22Rv1 (cell line): Measurements from ENCODE around the gene TOR4A.

Source experiments
- ZFX ChIP-seq: fragments of 450-650 bp; IDR thresholded peaks from 2 replicates; pipeline ENCODE4 v1.6.1; 2017; ENCODE audit warnings: antibody characterized with exemption, borderline replicate concordance
- TF ChIP-seq, protein P1 (sequence below): fragments of 450-650 bp; IDR thresholded peaks from 2 replicates; pipeline ENCODE4 v1.5.1; 2017; ENCODE audit warnings: mild to moderate bottlenecking

GRCh38 chr9:137275203-137275587 is 2.3 kb upstream of the TOR4A start:
- TF ChIP-seq, protein P1, sequence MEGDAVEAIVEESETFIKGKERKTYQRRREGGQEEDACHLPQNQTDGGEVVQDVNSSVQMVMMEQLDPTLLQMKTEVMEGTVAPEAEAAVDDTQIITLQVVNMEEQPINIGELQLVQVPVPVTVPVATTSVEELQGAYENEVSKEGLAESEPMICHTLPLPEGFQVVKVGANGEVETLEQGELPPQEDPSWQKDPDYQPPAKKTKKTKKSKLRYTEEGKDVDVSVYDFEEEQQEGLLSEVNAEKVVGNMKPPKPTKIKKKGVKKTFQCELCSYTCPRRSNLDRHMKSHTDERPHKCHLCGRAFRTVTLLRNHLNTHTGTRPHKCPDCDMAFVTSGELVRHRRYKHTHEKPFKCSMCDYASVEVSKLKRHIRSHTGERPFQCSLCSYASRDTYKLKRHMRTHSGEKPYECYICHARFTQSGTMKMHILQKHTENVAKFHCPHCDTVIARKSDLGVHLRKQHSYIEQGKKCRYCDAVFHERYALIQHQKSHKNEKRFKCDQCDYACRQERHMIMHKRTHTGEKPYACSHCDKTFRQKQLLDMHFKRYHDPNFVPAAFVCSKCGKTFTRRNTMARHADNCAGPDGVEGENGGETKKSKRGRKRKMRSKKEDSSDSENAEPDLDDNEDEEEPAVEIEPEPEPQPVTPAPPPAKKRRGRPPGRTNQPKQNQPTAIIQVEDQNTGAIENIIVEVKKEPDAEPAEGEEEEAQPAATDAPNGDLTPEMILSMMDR: no peak
- no peak for TF ChIP-seq ZFX
